ENCODE results near the gene HEXD. TPM values are rescaled to one million over a fixed set of nuclear protein-coding genes. Genes with fewer than 3 reads are reported as not detected.

The HEXD gene
- total and polyA plus RNA-seq, 2 donors (not counting 1 experiment from before 2014, with no cell fraction given), result 6.4 to 16.7 TPM

DNA sequence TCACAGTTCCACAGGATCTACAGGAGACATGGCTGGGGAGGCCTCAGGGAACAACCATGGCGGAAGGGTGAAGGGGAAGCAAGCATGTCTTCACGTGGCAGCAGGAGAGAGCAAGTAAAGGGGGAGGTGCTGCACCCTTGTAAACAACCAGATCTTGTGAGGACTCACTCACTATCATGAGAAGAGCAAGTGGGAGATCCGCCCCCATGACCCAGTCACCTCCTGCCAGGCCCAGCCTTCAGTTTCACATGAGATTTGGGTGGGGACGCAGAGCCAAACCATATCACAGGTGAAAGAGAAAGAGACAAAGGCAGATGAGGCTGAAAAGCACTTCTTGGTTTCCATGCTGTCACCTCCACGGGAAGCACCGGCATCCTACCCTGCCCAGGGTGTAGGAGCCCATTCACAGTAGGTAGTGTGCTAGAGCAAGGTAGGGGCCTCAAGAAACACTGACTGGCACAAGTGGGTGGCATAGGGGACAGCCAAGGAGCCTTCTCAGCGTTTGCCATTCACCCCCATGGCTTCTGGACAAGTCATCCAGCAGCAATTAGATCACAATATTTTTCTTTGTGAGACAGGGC is 47.0 kb downstream of the HEXD start:
- no peak for DNase-seq (ENCODE audit: low read depth in 2 of 2)
- no peak overlapping the region for H2AFZ ChIP-seq (ENCODE audit: low read length)
- no peaks in the 10 kb centered on the region for H4K20me1 ChIP-seq (ENCODE audit: control insufficient read depth, extremely low read depth, insufficient read depth, low read length)
- no peak for TF ChIP-seq EZH2 (IDR thresholded peaks at IDR 0.05; ENCODE audit: low read length, missing control alignments)
- TF ChIP-seq, protein P1, sequence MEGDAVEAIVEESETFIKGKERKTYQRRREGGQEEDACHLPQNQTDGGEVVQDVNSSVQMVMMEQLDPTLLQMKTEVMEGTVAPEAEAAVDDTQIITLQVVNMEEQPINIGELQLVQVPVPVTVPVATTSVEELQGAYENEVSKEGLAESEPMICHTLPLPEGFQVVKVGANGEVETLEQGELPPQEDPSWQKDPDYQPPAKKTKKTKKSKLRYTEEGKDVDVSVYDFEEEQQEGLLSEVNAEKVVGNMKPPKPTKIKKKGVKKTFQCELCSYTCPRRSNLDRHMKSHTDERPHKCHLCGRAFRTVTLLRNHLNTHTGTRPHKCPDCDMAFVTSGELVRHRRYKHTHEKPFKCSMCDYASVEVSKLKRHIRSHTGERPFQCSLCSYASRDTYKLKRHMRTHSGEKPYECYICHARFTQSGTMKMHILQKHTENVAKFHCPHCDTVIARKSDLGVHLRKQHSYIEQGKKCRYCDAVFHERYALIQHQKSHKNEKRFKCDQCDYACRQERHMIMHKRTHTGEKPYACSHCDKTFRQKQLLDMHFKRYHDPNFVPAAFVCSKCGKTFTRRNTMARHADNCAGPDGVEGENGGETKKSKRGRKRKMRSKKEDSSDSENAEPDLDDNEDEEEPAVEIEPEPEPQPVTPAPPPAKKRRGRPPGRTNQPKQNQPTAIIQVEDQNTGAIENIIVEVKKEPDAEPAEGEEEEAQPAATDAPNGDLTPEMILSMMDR (conservative IDR thresholded peaks at IDR 0.05 in 1 of 2, IDR thresholded peaks at IDR 0.05 in 1 of 2; ENCODE audit: low read depth in 1 of 2, low read length in 2 of 2), result no peak
- H3K4me1 ChIP-seq (ENCODE audit: control insufficient read depth, extremely low read depth, insufficient read depth, low read length), result no peaks in the 10 kb centered on the region
- no peak overlapping the region for H3K27ac ChIP-seq (ENCODE audit: insufficient read depth, low read length)
- no peak overlapping the region for H3K4me2 ChIP-seq (ENCODE audit: extremely low read depth, insufficient read depth, low read length)
- no peaks in the 10 kb centered on the region for H3K27me3 ChIP-seq (ENCODE audit: control insufficient read depth, insufficient read depth, low read length)
- peaks cover 6% of the 10 kb centered on the region for H3K36me3 ChIP-seq (ENCODE audit: control insufficient read depth, insufficient read depth, low read length)
- H3K9ac ChIP-seq (ENCODE audit: insufficient read depth, low read length), result no peak overlapping the region
- no peaks in the 10 kb centered on the region for H3K9me3 ChIP-seq (ENCODE audit: control insufficient read depth, insufficient read depth, low read depth, low read length)
- H3K4me3 ChIP-seq (replicated peaks in 1 of 4; ENCODE audit: control extremely low read depth in 1 of 4, insufficient read depth in 1 of 4, low read depth in 3 of 4, low read length in 4 of 4), result no peak overlapping the region
- H3K79me2 ChIP-seq (ENCODE audit: control insufficient read depth, insufficient read depth, low read length), result no peaks in the 10 kb centered on the region

DNA sequence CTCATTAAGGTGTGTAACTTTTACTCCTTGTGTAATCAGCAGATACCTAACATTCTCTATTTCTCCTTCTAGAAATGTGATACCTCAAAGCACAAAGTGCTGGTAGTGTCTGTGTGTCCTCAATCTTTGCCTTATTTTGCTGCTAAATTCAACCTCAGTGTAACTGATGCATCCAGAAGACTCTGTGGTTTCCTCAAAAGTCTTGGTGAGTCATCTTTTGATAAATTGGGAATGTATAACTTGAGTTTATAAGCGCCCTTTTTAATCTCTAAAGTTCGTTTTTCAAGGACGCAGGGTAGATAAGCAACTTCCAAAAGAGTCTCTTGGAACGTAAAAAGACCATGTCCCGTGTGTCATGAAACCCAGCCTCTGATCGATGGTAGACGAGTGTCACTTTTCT is 50.5 kb downstream of the HEXD start:
- H3K4me1 ChIP-seq (ENCODE audit: control insufficient read depth, extremely low read depth, insufficient read depth, low read length), result no peaks in the 10 kb centered on the region

DNA sequence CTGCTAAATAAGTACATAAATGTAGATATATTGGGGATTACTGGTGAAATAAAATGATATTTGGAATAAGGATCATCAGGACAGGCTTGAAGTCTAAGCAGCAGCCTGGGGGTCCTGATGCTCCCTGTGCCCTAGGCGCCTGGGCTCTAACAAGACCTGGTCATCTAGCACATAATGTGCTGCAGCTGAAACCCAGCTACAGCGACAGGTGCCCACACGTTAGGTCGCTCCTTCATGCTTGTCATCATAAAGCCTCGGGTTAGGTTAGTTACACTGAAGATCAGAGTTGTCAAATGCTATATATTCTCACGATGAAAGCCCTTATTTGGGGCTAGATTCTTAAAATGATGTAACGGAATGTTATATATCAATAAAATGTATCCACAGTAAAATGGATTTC is 51.9 kb downstream of the HEXD start:
- Histone ChIP-seq H3K4me1 (ENCODE audit: control insufficient read depth, extremely low read depth, insufficient read depth, low read length) (no peaks in the 10 kb centered on the region), H3K36me3 (ENCODE audit: control insufficient read depth, insufficient read depth, low read length) (peaks cover 7% of the 10 kb centered on the region), H3K27me3 (ENCODE audit: control insufficient read depth, insufficient read depth, low read length) (no peaks in the 10 kb centered on the region), H3K4me3 (replicated peaks in 1 of 4; ENCODE audit: control extremely low read depth in 1 of 4, insufficient read depth in 1 of 4, low read depth in 3 of 4, low read length in 4 of 4) (no peak overlapping the region), H3K4me2 (ENCODE audit: extremely low read depth, insufficient read depth, low read length) (no peak overlapping the region), H3K27ac (ENCODE audit: insufficient read depth, low read length) (no peak overlapping the region), H4K20me1 (ENCODE audit: control insufficient read depth, extremely low read depth, insufficient read depth, low read length) (no peaks in the 10 kb centered on the region), H3K9ac (ENCODE audit: insufficient read depth, low read length) (no peak overlapping the region), H2AFZ (ENCODE audit: low read length) (no peak overlapping the region), H3K9me3 (ENCODE audit: control insufficient read depth, insufficient read depth, low read depth, low read length) (no peaks in the 10 kb centered on the region), H3K79me2 (ENCODE audit: control insufficient read depth, insufficient read depth, low read length) (no peaks in the 10 kb centered on the region)
- DNase-seq (ENCODE audit: low read depth in 2 of 2), result no peak
- TF ChIP-seq, protein P1 (conservative IDR thresholded peaks at IDR 0.05 in 1 of 2, IDR thresholded peaks at IDR 0.05 in 1 of 2; ENCODE audit: low read depth in 1 of 2, low read length in 2 of 2), result no peak
- no peak for TF ChIP-seq EZH2 (IDR thresholded peaks at IDR 0.05; ENCODE audit: low read length, missing control alignments)

More for the DNA sequence above, 50.5 kb downstream of the HEXD start:
- Histone ChIP-seq H3K4me3 (replicated peaks in 1 of 4; ENCODE audit: control extremely low read depth in 1 of 4, insufficient read depth in 1 of 4, low read depth in 3 of 4, low read length in 4 of 4) (no peak overlapping the region), H3K9me3 (ENCODE audit: control insufficient read depth, insufficient read depth, low read depth, low read length) (no peaks in the 10 kb centered on the region), H4K20me1 (ENCODE audit: control insufficient read depth, extremely low read depth, insufficient read depth, low read length) (no peaks in the 10 kb centered on the region), H3K9ac (ENCODE audit: insufficient read depth, low read length) (no peak overlapping the region), H3K27me3 (ENCODE audit: control insufficient read depth, insufficient read depth, low read length) (no peaks in the 10 kb centered on the region), H3K36me3 (ENCODE audit: control insufficient read depth, insufficient read depth, low read length) (peaks cover 7% of the 10 kb centered on the region), H3K79me2 (ENCODE audit: control insufficient read depth, insufficient read depth, low read length) (no peaks in the 10 kb centered on the region), H3K4me2 (ENCODE audit: extremely low read depth, insufficient read depth, low read length) (no peak overlapping the region), H3K27ac (ENCODE audit: insufficient read depth, low read length) (no peak overlapping the region), H2AFZ (ENCODE audit: low read length) (no peak overlapping the region)
- DNase-seq (ENCODE audit: low read depth in 2 of 2), result peak in 1 of 2 donors; percentile 45
- TF ChIP-seq, protein P1 (conservative IDR thresholded peaks at IDR 0.05 in 1 of 2, IDR thresholded peaks at IDR 0.05 in 1 of 2; ENCODE audit: low read depth in 1 of 2, low read length in 2 of 2), result no peak
- TF ChIP-seq EZH2 (IDR thresholded peaks at IDR 0.05; ENCODE audit: low read length, missing control alignments), result no peak

Measured in fibroblast of lung (primary cell).